Adipocyte (in vitro differentiated cells): ENCODE results near the gene RHOA.
"Not testable (repeated sequence)": the region's sequence is repeated elsewhere in the genome, so short reads cannot be mapped to it uniquely, and the experiment has no call there.

ENCODE experiments used
- DNase-seq: peaks from one replicate; pipeline ENCODE4 v3.0.0-alpha.2; 2015; ENCODE audit warnings: low read depth
- H3K27me3 ChIP-seq: replicated peaks from 2 replicates; pipeline ENCODE4 v1.7.0; 2013; ENCODE audit warnings: mild to moderate bottlenecking, low read length, moderate library complexity; ENCODE audit not compliant: control insufficient read depth, insufficient read depth
- H3K36me3 ChIP-seq: 2 replicates; pipeline ENCODE4 v1.7.0; 2013; ENCODE audit warnings: low read length, mild to moderate bottlenecking, moderate library complexity; ENCODE audit not compliant: control insufficient read depth, insufficient read depth, severe bottlenecking
- H3K4me1 ChIP-seq: 2 replicates; pipeline ENCODE4 v1.7.0; 2013; ENCODE audit warnings: mild to moderate bottlenecking, low read length, moderate library complexity; ENCODE audit not compliant: control insufficient read depth, insufficient read depth
- H3K4me3 ChIP-seq: 2 replicates; pipeline ENCODE4 v1.7.0; 2013; ENCODE audit warnings: mild to moderate bottlenecking, low read length, moderate library complexity
- H3K9ac ChIP-seq: 2 replicates; pipeline ENCODE4 v1.7.0; 2013; ENCODE audit warnings: mild to moderate bottlenecking, low read length, moderate library complexity
- H3K9me3 ChIP-seq: 2 replicates; pipeline ENCODE4 v1.7.0; 2013; ENCODE audit warnings: mild to moderate bottlenecking, low read length, moderate library complexity; ENCODE audit not compliant: control insufficient read depth

Gene RHOA

GRCh38 chr3:49410846-49411534, 786 bp downstream of the RHOA start:
- Histone ChIP-seq H3K9me3 (no peaks in the 10 kb centered on the region), H3K36me3 (peaks cover 14% of the 10 kb centered on the region), H3K27me3 (no peaks in the 10 kb centered on the region), H3K9ac (peak overlapping the region; percentile 98), H3K4me1 (peaks cover 51% of the 10 kb centered on the region), H3K4me3 (peak overlapping the region; percentile 96)
- peak; percentile 76 for DNase-seq

- H3K9ac ChIP-seq: peak overlapping the region; percentile 98
- peak overlapping the region; percentile 96 for H3K4me3 ChIP-seq
- H3K4me1 ChIP-seq: peaks cover 58% of the 10 kb centered on the region
- H3K36me3 ChIP-seq: peaks cover 7% of the 10 kb centered on the region
- no peaks in the 10 kb centered on the region for H3K9me3 ChIP-seq
- H3K27me3 ChIP-seq: no peaks in the 10 kb centered on the region
- DNase-seq: no peak
Observed at GRCh38 chr3:49410066-49410845, 1.5 kb downstream of the RHOA start.

GRCh38 chr3:49406571-49407565, 4.9 kb downstream of the RHOA start:
- no peaks in the 10 kb centered on the region for H3K9me3 ChIP-seq
- peaks cover 49% of the 10 kb centered on the region for H3K4me1 ChIP-seq
- peaks cover 8% of the 10 kb centered on the region for H3K36me3 ChIP-seq
- DNase-seq: no peak
- peak overlapping the region; percentile 37 for H3K4me3 ChIP-seq
- H3K27me3 ChIP-seq: no peaks in the 10 kb centered on the region
- no peak overlapping the region for H3K9ac ChIP-seq

- peaks cover 15% of the 10 kb centered on the region for H3K36me3 ChIP-seq
- not testable (repeated sequence) for H3K4me3 ChIP-seq, DNase-seq
Observed at GRCh38 chr3:49405570-49405969, 6.2 kb downstream of the RHOA start.

DNA sequence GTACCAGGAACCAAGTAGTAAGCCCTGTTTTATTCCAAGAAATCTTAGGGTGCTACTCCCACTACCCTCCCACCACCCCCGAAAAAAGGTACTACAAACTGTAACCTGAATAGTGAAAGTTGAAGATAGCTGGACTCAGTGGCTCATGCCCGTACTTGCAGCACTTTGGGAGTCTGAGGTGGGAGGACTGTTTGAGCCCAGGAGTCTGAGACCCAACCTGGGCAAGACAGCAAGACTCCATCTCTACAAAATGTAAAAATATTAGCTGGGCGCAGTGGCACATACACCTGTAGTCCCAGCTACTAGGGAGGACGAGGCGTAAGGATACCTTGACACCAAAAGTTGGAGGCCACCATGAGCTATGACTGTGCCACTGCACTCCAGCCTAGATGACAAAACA, 7.9 kb downstream of the RHOA start:
- Histone ChIP-seq H3K4me1 (peaks cover 42% of the 10 kb centered on the region), H3K27me3 (no peaks in the 10 kb centered on the region), H3K4me3 (no peak overlapping the region), H3K9me3 (no peaks in the 10 kb centered on the region), H3K9ac (no peak overlapping the region), H3K36me3 (peaks cover 15% of the 10 kb centered on the region)
- no peak for DNase-seq

More at GRCh38 chr3:49405570-49405969, 6.2 kb downstream of the RHOA start:
- not testable (repeated sequence) for H3K9me3 ChIP-seq, H3K27me3 ChIP-seq, H3K9ac ChIP-seq
- H3K4me1 ChIP-seq: peaks cover 49% of the 10 kb centered on the region

- Histone ChIP-seq H3K4me3 (no peak overlapping the region), H3K9me3 (no peaks in the 10 kb centered on the region), H3K36me3 (peaks cover 18% of the 10 kb centered on the region), H3K9ac (no peak overlapping the region), H3K4me1 (peaks cover 43% of the 10 kb centered on the region), H3K27me3 (no peaks in the 10 kb centered on the region)
- DNase-seq: no peak
Observed at GRCh38 chr3:49401766-49402165, 10.0 kb downstream of the RHOA start.

- Histone ChIP-seq H3K4me1 (peaks cover 31% of the 10 kb centered on the region), H3K36me3 (peaks cover 33% of the 10 kb centered on the region), H3K9ac (no peak overlapping the region), H3K27me3 (no peaks in the 10 kb centered on the region), H3K9me3 (no peaks in the 10 kb centered on the region), H3K4me3 (no peak overlapping the region)
- no peak for DNase-seq
Observed at GRCh38 chr3:49399461-49399860, 12.3 kb downstream of the RHOA start.

DNA sequence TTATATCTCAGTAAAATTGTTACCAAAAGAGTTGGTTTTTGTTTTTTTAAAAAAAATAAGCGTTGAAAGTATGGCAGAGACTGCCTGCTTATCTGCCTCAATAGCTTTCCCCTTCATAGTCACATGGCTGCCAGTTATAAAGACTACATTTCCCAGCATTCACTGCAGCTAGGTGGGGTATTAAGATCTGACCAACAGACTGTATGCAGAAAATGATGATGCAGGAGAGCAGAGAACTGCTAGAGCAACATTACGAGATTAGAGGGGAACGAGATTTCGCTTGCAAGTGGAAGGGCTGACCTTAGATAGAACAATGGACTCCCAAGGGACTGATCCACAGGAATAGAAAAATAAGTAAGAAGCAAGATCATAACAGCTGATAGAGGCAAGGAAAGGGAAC, 14.3 kb downstream of the RHOA start:
- H3K36me3 ChIP-seq: peaks cover 35% of the 10 kb centered on the region
- peaks cover 28% of the 10 kb centered on the region for H3K4me1 ChIP-seq
- H3K27me3 ChIP-seq: no peaks in the 10 kb centered on the region
- H3K4me3 ChIP-seq: no peak overlapping the region
- no peak overlapping the region for H3K9ac ChIP-seq
- DNase-seq: no peak
- H3K9me3 ChIP-seq: no peaks in the 10 kb centered on the region

GRCh38 chr3:49391310-49391709, 20.5 kb downstream of the RHOA start:
- not testable (repeated sequence) for DNase-seq, H3K4me3 ChIP-seq, H3K27me3 ChIP-seq, H3K4me1 ChIP-seq, H3K9ac ChIP-seq, H3K9me3 ChIP-seq
- peaks cover 20% of the 10 kb centered on the region for H3K36me3 ChIP-seq

DNA sequence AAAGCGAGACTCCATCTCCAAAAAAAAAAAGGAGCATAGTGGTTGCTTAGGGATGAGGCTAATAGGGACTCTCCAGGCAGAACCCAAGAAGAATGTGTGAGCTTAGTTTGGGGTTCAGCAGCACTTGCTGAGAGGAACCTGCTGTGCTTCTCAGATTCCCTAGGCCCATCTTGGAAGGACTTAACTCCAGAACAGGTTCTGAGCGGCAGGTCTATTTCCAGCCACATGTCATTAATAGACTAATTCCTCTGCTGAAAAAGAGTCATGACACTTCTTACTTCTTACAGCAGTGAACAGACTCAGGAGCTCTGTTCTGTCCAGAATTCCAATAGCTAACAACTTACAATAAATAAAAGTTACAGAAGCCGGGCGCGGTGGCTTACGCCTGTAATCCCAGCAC, 22.5 kb downstream of the RHOA start:
- Histone ChIP-seq H3K9ac (no peak overlapping the region), H3K27me3 (no peaks in the 10 kb centered on the region)

More for the DNA sequence above, 22.5 kb downstream of the RHOA start:
- peaks cover 7% of the 10 kb centered on the region for H3K36me3 ChIP-seq
- H3K4me3 ChIP-seq: no peak overlapping the region
- H3K4me1 ChIP-seq: peaks cover 11% of the 10 kb centered on the region
- H3K9me3 ChIP-seq: no peaks in the 10 kb centered on the region
- no peak for DNase-seq
